ENCODE results near the gene PGAM2.

Gene PGAM2

DNA sequence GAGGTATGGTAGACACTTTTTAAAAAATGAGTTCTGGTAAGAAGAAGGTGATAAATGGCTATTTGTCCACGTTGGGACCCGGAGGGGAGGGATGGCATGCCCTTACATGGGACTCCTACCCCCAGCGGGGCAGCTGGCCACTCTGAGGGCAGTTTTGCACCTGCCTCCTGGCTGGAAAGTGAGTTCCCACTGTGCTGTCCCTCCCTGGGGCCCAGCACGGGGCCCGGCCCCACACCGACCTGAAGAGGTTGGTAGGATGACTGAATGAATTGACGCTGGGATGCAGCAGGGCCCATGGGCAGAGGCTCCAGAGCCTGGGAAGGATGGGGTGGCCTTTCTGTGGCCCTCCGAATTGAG is 38.2 kb upstream of the PGAM2 start:
- no peak for FAIRE-seq

DNA sequence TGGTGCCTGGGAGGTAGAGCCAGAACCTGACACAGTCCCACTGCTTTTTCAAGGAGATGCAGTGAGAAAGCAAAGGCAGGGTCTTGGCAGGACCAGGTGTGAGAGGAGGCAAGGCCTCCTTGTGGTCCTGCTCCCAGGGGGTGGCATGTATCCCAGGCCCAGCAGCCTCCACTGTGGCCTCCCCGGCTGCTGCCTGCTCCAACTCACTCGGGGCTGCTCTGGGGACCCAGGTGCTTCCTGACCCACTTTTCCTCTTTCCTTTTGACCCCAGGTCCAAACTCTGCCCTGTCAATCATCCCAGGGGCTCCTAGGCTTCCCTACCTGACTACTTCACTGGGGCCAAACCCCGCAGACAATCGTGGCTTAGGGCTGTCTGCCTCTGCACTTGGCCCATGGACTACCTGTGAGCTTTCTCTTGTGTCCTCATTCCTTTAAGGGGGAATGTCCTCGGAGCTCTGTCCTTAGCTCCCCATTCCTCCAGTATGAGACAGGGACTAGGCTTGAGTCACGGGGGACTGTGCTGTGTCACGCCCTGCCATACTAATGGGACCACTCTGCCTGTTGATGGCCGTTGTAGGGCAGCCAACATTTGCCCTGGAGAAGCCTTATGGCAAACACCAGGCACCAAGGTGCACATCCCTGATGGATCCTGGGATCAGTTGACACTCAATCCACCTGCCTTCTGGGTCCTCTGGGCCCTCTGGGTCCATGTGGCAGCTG is 37.6 kb upstream of the PGAM2 start:
- FAIRE-seq = no peak

DNA sequence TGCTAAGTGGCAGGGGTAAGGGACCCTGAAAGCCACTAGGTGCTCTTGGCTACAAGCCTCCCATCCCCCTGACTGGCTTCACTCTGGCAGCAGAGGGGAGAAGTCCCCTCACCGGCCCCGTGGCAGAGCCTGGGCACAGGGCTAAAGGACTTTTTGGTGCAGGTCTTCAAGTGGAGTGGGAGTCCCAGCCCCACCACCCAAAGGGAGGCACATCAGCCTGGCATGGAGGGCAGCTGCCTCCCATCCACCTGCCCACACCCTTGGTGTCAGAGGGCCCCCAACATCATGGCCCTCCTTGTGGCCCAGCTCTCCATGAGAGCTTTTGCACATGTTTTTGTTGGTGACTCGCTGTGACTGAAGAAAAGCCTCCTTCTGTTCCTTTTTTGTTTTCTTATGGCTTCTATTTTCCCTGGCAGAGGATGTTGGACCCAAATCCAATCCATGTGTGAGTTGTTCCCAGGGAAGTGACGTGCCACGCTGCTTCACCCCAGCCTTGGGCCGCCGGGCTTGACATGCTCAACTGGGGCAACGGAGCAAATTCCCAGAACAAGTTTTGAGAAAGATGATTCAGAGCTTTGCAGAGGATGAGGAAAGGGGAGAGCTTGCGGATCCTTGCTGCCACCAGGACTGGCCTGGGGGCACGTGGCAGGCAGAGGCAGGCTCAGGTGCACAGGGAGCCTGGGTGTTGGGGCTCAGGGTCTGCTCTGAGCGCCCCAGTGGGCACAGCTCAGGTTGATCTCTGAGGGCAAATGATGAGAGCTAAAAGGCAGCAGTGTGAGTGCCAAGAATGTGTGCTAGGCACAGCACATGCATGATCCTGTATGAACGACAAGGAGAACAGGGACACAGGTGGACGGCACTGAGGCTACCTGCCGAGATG is 36.8 kb upstream of the PGAM2 start:
- no peak for FAIRE-seq

DNA sequence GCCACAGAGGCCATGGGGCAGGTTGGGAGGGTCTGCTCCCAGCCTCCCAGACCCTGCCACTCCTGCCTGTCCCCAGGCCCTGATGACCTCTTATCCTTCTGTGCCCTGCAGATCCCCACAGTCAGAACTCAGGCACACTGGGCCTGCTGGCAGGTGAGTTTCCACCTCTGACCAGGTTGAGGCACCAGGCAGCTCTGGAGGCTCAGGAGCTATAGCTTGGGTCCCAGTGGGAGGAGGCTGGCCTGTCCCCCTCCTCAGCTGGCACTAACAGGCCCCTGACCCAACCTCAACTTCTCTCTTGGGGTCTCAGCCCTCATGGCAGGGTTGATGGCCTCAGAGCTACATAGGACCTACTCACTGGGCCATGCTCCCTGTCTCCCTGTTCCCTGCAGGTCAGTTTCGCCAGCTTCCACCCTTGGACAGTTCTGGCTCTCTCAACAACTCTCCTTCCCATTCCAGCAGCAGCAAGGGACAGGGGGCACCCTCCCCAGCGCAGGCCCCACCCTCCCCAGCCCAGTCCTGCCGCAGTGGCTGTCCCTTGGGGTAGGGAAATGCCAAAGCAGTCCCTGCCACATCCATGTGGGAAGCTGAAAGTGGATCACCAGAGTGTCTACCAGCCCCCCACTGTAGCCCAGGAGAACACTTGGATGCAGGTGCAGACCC is 36.1 kb upstream of the PGAM2 start:
- no peak for FAIRE-seq

DNA sequence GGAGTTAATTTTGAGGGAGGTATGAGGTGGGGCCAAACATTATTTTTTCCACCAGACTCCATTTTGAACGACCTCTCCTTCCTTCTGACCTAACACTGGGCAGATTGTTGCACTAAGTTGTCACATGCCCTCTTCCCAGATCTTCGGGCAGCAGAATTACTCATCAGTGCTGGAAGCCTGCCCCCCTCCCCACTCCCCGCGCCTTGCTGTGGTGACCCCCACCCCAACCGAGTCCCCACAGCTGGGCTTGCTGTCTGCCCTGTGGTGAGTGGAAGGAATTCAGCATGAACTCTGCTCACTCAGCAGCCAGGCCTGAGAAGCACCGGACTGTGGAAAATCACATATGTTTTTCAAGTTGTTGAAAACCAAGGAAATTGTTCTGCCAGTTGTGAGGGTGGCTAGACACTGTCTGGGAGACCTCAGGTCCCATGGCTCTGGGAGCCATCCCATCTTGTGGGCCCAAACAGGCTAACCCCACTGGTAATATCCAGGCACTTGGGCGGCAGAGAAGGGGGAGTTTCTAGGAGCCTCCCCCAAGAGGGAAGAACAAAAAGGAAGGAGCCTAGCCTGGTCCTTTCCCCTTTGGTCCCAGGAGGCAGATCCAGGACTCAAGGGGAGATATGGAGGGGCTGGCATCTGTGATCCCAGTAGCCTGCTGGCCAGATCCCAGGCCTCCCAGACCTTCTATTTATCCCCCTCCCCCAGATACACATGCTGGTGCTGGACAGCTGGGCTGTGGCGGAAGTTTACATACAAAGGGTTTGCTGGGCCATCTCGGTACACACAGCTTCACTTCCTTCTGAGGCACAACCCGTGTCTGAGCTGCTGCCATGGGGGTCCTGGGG is 35.3 kb upstream of the PGAM2 start:
- no peak for FAIRE-seq

DNA sequence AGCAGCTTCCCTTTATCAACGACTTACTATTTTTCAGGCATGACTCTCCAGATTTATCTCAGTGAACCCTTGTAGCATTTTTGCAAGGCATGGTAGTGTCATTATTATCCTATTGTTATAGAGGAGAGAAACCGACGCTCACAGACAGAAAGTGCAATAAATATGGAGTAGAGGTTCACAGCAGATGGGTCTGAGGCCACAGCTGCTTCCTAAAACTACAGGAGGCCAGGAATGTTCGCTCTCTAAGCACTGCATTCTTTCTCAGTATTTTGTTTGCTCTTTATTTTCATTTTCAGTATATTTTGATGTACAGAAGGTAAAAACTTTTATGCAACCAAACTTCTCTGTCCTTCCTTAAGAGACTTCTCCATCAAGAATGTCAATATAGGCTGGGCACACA is 34.3 kb upstream of the PGAM2 start:
- no peak for FAIRE-seq

DNA sequence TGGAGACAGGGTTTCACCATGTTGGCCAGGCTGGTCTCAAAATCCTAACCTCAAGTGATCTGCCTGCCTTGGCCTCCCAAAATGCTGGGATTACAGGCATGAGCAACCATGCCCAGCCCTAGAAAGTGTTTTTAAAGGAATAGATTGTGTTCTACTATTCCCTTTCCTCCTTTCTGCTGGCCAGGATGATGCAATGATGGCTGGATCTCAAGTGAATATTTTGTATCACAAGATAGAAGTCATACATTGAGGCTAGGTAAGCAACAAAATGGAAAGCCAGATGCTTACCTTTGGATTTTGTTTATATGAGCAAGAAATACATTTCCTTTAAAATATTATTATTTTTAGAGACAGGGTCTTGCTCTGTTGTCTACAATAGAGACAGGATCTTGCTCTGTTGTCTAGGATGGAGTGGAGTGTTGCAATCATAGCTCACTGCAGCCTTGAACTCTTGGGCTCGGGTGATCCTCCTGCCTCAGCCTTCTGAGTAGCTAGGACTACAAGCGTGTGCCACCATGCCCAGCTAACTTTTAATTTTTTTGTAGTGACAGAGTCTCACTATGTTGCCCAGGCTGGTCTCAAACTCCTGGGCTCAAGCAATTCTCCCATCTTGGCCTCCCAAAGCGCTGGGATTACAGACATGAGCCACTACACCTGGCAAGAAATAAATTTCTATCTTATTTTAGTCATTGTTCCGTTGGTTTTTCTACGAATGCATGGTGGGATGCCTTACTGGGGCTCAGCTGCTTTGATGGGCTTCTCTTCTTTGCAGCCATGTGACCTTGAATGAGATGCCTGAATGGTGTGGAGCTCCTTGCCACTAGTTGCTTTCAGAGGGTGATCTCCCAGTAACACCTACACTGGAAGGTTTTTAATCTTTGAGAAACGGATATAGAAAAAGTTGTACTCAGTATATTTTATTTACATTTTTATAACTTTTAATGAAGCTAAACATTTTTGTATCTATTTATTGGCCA is 33.0 kb upstream of the PGAM2 start:
- no peak for FAIRE-seq

DNA sequence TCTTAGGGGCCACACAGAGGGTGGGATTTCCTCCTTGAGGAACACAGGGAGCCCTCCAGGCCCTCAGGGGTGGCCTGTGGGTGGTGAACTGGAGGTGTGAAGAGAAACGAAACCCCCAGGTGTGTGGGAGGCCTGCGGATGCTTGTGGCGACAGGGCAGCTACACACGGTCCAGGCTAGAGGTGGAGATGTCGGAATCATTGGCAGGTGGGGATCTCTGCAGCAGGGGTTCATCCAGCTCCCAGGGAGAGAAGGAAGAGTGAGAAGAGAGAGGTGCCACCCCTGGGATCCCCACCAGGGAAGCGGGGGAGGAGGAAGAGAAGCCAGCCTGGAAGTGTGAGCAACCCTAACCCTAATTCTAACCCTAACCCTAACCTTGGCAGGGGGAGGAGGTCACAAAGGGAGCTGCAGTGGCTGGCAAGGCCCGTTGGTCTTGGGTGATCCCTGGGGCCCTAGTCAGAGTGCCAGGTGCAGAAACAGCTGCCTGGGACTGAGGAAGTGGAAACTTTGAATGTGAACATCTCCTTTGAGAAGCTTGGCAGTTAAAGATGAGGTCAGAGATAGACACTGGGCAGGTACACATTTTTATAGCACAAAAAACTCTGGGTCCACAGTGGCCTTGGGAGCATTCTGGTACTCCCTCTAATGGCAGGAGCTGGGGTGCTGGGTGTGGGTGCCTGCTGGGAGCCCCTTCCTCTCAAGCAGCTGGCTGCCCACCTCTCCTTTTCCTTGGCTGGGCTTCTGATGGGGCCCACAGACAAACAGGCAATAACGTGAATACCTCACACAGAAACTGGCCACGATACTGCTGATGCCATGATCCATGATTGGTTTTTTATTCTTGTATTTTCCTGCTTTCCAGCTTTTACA is 31.9 kb upstream of the PGAM2 start:
- no peak for FAIRE-seq

DNA sequence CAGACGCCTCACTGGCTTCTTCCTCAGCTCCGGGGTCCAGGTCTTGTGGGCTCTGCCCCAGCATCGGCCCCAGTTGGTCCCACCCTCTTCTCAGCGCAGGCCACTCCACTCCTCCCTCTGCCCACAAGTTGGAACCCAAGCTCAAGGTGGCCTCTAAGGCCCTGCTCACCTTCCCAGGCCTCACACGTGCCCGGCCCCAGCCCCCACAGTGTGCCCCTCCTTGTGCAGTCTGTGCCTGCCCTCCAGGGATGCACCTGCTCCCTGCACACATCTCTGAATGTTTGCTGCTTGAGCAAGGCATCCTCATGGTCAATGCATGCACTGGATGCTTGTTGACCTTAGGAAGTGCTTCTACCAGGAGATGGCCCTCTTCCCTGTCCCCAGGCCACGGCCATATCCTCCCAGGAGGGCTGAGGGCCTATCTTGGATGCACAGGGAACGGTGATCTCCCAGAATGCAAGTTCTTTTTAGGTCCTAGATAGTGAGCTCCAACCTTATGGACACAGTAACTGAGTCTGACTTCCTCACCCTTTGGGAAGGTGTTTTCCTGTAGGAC is 31.0 kb upstream of the PGAM2 start:
- no peak for FAIRE-seq

DNA sequence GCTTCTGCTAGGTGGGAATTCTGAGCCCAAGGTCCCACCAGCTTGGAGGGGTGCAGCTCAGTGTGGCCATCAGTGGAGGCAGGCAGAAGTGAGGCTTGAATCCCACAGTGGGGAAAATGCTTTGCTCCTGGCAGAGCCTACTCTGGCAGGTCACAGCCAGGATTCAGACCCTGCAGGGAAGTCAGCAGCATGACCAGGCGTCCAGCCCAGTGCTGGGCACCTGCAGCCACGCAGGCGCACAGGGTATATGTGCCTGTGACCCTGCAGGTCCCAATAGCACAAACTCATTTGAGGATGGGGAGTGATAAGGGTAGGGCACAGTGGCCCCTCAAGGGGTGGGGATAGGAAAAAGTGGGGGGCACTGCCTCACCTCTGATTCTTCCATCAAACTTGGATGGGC is 30.4 kb upstream of the PGAM2 start:
- no peak for FAIRE-seq

DNA sequence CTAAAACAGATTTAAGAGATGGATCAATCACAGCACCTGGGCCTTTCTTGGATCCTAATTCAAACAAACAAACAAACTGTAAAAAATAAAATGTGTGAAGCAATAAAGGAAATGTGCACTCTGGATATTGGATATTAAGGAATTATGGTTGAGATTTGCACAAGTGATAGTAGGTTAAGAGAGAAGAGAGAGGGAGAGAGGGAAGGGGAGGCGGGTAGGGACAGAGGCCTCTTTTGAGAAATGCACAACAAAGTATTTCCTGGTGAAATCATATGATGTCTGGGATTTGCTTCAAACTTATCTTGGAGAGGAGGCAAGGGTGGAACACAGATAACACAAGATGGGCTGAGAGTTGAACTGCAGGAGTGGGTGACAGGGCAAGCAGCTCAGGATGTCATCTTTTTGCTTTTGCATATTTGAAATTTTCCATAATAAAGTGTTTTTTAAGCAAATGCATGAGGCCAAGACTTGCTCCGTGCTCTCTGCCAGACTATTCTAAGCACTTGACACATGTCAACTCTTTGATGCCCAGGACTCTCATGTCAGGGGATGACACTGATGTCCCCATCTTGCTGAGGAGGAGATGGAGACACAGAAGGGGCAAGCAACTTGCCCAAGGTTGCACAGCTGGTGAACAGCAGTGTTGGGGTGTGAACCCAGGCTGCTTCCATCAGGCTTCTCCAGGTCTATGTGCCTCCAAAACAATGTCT is 29.7 kb upstream of the PGAM2 start:
- FAIRE-seq = no peak

DNA sequence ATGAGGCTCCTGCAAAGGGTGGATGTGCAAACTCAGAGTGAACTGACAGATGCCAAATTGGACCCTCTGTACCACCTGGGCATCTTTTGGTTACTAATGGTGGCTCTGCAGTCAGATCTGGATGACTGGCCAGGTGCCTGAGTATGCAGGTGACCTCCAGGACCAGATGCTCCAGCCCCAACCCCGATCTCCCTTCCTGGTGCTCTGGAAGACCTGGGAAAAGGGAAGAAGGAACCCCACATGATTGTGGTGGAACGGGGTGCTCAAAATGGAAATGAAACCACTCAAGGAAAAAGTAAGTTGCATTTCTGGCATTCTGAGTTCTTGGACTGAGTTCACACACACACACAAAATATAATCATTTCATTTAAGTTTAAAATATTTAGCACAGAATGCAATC is 29.0 kb upstream of the PGAM2 start:
- FAIRE-seq = no peak

DNA sequence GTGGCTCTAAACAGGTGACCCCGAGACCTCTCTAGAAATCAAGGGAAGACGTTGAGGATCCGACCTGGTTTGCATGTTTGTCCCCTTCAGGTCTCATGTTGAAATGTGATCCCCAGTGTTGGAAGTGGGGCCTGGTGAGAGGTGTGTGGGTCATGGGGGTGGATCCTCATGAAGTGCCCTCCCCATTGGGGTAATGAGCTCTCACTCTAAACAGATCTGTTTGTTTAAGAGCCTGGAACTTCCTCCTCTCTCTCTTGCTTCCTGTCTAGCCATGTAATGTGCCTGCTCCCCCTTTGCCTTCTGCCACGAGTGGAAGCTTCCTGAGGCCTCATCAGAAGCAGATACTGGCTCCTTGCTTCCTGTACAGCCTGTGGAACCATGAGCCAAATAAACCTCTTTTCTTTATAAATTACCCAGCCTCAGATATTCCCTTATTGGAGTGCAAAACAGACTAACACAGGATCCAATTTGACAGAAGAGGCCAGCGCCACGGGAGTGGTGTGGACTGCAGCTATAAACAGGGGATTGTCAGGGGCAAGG is 27.8 kb upstream of the PGAM2 start:
- FAIRE-seq = no peak

DNA sequence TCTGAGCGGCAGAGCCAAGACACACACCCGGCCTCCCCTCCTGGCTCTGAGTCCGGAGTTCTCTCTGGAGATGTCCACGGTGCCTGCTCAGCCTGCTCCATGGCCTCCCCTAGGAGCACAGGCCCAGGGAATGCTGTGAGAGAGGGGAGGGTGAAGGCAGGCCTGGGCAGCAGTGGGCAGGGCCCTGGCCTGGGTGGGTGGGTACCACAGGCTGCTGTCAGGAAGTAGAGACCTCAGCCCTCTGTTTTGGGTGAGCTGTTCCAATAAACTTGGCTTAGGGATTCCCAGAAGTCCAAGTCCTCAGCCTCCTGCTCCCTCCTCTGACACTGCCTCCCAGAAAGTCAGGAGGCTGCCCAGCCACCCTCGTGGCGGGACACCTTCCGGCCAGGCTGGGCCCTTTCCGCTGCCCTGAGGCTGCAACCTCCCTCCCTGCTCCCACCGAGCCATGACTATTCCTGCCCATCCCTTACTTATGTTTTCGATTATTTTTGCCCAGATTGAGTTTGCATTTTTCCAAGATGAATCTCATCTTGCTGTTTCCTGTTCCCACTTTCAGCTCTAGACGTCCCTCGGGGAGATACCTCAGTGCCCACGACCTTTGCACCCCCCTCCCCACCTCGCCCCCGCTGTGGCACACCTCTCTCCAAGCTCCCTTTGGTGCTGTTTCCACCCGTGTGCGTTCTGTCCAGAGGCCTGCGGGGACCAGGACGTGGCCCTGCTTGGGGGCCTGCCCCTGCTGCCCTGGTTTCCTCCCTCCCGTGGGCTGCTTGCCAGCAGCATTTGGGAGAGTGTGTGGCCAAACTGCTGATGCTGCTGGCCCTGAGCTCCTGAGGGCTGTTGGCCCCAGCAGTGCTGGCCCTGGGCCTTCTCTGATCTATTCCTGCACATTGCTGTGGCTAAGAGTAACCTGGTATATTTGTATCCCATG is 22.8 kb upstream of the PGAM2 start:
- FAIRE-seq = no peak

DNA sequence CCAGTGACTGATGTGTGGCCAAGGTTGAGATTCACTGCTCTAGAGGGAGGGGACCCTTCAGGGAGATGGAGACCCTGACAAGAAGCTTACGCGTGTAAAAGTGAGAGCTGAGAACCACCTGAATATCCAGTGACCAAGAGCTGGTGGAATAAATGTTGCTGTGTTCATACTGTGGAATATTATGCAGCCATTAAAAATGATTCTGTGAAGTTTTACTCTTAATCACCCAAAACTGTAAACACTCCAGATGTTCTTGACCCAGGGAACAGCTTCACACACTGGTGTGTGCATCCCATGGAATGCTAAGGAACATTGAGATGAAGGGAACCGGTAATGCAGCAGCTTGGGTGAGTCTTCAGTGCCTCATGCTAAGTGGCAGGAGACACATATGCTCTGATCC is 21.3 kb upstream of the PGAM2 start:
- no peak for FAIRE-seq

DNA sequence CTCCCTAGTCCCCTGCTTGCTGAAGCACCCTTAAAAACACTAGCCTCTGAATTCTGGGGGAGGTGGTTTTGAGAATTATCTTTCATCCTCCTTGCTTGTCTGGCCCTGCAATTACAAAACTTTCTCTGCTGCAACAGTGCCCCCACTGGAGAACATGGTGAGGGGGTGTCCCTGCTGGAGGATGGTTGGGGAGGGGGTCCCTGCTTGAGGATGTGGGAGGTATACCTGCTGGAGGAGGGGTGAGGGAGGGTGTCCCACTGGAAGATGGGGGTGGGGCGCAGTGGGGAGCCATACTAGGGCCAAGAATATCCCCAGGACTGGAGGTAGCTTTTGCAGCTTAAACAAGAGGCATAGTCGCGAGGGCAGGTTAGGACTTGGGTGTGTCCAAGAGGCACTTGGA is 20.2 kb upstream of the PGAM2 start:
- no peak for FAIRE-seq

DNA sequence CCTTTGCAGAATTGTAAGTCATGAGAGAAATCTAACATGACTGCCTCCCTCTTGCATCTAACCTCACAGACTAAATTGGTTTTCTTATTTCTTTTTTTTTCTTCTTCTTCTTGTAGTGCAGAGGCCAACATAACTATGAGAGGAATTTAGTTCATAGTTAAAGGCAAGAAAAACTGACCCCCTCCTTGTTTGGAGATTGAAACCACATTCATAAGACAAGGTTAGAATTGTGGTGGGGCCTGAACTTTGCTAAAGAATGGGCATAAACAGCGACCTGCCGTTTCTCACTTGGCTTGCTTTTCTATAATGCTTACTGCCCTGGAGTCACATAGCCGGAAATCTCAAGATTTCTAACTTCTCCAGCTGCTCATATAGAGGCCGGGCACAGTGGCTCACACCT is 19.3 kb upstream of the PGAM2 start:
- FAIRE-seq = no peak

DNA sequence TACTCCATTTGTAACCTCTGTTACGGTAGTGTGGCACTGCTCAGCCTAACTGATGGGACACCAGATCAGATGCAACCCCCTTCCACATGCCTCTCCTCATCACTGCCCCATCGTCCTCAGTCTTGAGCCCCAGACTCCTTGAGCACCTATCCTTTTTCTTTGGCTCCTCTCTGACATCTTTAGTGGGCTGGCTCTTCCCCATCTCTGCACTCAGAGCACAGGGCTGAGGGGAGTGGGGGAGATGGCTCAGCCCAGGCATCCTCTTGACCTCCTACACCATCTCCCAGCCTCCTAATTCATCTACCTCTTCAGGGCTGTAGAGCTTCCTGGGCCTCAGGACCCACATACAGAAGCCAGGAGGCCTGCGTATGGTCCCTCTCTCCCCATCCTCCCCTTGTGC is 18.4 kb upstream of the PGAM2 start:
- FAIRE-seq = no peak
